Endothelial cell of umbilical vein (primary cell): ENCODE measurements around the gene VAV2. TPM values are rescaled to one million over a fixed set of nuclear protein-coding genes. Genes with fewer than 3 reads are reported as not detected.

Experiments
- BruUV-seq: library from RNA; stranded (reverse); fragments of 400-500 nt; replicated peaks from 2 replicates; lab custom pipeline; 2021; lab: Mats Ljungman, UMichigan
- CTCF ChIA-PET: fragments of 300-600, 350-600 bp; sonication (Branson Sonifier 250); formaldehyde crosslinking; loops from one replicate; lab custom pipeline; 2021; ENCODE audit warnings: antibody characterized with exemption, inconsistent platforms; lab: Charles Lee
- POLR2A ChIA-PET: fragments of 300-600, 350-600 bp; sonication (Branson Sonifier 250); formaldehyde crosslinking; loops from one replicate; lab custom pipeline; 2021; ENCODE audit warnings: antibody characterized with exemption, inconsistent platforms; lab: Charles Lee
- DNase-seq: peaks from one replicate; pipeline ENCODE4 v3.0.0-alpha.2; 2011; ENCODE audit warnings: low read depth, low spot score
- FAIRE-seq: peaks from 2 replicates; lab custom pipeline; 2011; peaks lifted over from hg19 to GRCh38; lab: Jason Lieb, UNC
- H2AFZ ChIP-seq: 2 replicates; pipeline ENCODE4 v1.6.0; 2012; ENCODE audit warnings: low read depth, low read length, control low read depth, inconsistent platforms
- H3K27ac ChIP-seq: 2 replicates; pipeline ENCODE4 v1.5.1; 2011; ENCODE audit warnings: low read depth, mild to moderate bottlenecking, control low read depth, low read length, moderate library complexity; ENCODE audit not compliant: insufficient read depth
- H3K27me3 ChIP-seq, 2 experiments: 2 replicates each; pipeline versions ENCODE4 v1.6.0 to v1.6.1; 2011; ENCODE audit warnings: low read length in 2 of 2, mixed read lengths in 1 of 2; ENCODE audit not compliant: control insufficient read depth in 2 of 2, insufficient read depth in 2 of 2
- H3K36me3 ChIP-seq, 2 experiments: 2 replicates in 1 of 2; 3 replicates in 1 of 2; pipeline ENCODE4 v1.5.1; 2011; ENCODE audit warnings: low read length in 2 of 2, mild to moderate bottlenecking in 1 of 2, moderate library complexity in 1 of 2; ENCODE audit not compliant: control insufficient read depth in 2 of 2, insufficient read depth in 2 of 2; ENCODE audit errors: extremely low read depth in 1 of 2
- H3K4me1 ChIP-seq: 3 replicates; pipeline ENCODE4 v1.5.1; 2011; ENCODE audit warnings: mild to moderate bottlenecking, low read length; ENCODE audit not compliant: control insufficient read depth, insufficient read depth; ENCODE audit errors: extremely low read depth
- H3K4me2 ChIP-seq: 2 replicates; pipeline ENCODE4 v1.6.1; 2011; ENCODE audit warnings: low read length, control low read depth, mixed read lengths; ENCODE audit not compliant: insufficient read depth
- H3K4me3 ChIP-seq, 3 experiments: fragments of 200-600 bp in 1 of 3; sonication (generic), shearing (Covaris generic) in 1 of 3; replicated peaks in 1 of 3; 2 replicates each; pipeline ENCODE4 v1.5.1; 2011 to 2016; ENCODE audit warnings: control low read depth in 3 of 3, low read length in 3 of 3, mild to moderate bottlenecking in 2 of 3, inconsistent platforms in 1 of 3, low read depth in 1 of 3, moderate library complexity in 1 of 3; ENCODE audit not compliant: insufficient read depth in 1 of 3
- H3K79me2 ChIP-seq: 2 replicates; pipeline ENCODE4 v1.6.0; 2012; ENCODE audit warnings: low read length, inconsistent platforms; ENCODE audit not compliant: control insufficient read depth, insufficient read depth
- H3K9ac ChIP-seq: replicated peaks from 2 replicates; pipeline ENCODE3; 2011; ENCODE audit warnings: low read length, control low read depth; ENCODE audit not compliant: insufficient read depth; ENCODE audit errors: extremely low read depth
- H3K9me1 ChIP-seq: replicated peaks from 3 replicates; pipeline ENCODE4 v1.6.0; 2011; ENCODE audit warnings: mild to moderate bottlenecking, low read length; ENCODE audit not compliant: control insufficient read depth, insufficient read depth; ENCODE audit errors: extremely low read depth
- H3K9me3 ChIP-seq: replicated peaks from 2 replicates; pipeline ENCODE4 v1.5.1; 2012; ENCODE audit warnings: low read length, inconsistent platforms; ENCODE audit not compliant: control insufficient read depth, insufficient read depth
- H4K20me1 ChIP-seq: replicated peaks from 2 replicates; pipeline ENCODE3; 2011; ENCODE audit warnings: mild to moderate bottlenecking, low read length; ENCODE audit not compliant: control insufficient read depth, insufficient read depth; ENCODE audit errors: extremely low read depth
- EZH2 ChIP-seq: IDR thresholded peaks from 2 replicates; pipeline ENCODE4 v1.6.1; 2012; ENCODE audit warnings: borderline replicate concordance, low read depth, mild to moderate bottlenecking, moderate library complexity, low read length, inconsistent platforms; ENCODE audit not compliant: severe bottlenecking
- FOS ChIP-seq: IDR thresholded peaks from 2 replicates; pipeline ENCODE4 v1.6.1; 2011; ENCODE audit warnings: mild to moderate bottlenecking, low read length, moderate library complexity, borderline replicate concordance; ENCODE audit not compliant: insufficient read depth
- GATA2 ChIP-seq: IDR thresholded peaks from 2 replicates; pipeline ENCODE4 v1.7.0; 2011; ENCODE audit warnings: low read depth, mild to moderate bottlenecking, moderate library complexity, mixed read lengths, low read length; ENCODE audit not compliant: insufficient read length, insufficient read depth
- JUN ChIP-seq: IDR thresholded peaks from 2 replicates; pipeline ENCODE4 v1.6.1; 2011; ENCODE audit warnings: borderline replicate concordance, low read depth; ENCODE audit not compliant: insufficient read length, insufficient read depth
- MYC ChIP-seq: IDR thresholded peaks from one replicate; pipeline ENCODE4 v1.6.1; 2011; ENCODE audit warnings: mild to moderate bottlenecking, low read depth, low read length
- POLR2A ChIP-seq: IDR thresholded peaks from 2 replicates; pipeline ENCODE4 v1.6.1; 2012; ENCODE audit warnings: low read depth, mild to moderate bottlenecking, control low read depth, low read length
- POLR2AphosphoS5 ChIP-seq: IDR thresholded peaks from 2 replicates; pipeline ENCODE4 v1.6.1; 2012; ENCODE audit warnings: low read depth, mild to moderate bottlenecking, control low read depth, low read length, moderate library complexity; ENCODE audit not compliant: insufficient read depth
- dilution Hi-C: fragments of 300-500 bp; cut with MboI; formaldehyde crosslinking; loops from one replicate; pipeline ENCODE4 v1.15.0; 2019; ENCODE audit warnings: low sequenced_read_pairs; ENCODE audit not compliant: extremely low pct_ligation_motif_present
- intact Hi-C: fragments of 100-400 bp; cut with micrococcal nuclease; formaldehyde crosslinking; loops from one replicate; pipeline ENCODE4 v1.10.0; 2022
- polyA plus RNA-seq, 4 experiments: library from polyadenylated mRNA; depleted of rRNA in 3 of 4; stranded (reverse) in 3 of 4; unstranded in 1 of 4; fragments of >200 nt; gene quantifications; 2 replicates each; pipeline versions ENCODE4 v1.2.1 to v1.2.3, GENCODE V29; 2011 to 2012; ENCODE audit warnings: missing spikeins in 1 of 4
- total RNA-seq: library from RNA; stranded (reverse); gene quantifications from 2 replicates; pipeline ENCODE4 v1.2.3, GENCODE V29; 2021
- TF ChIP-seq, protein P1 (sequence below), 2 donors: IDR thresholded peaks; 1 replicate in 1 of 2; 2 replicates in 1 of 2; pipeline ENCODE4 v1.5.1; 2011; ENCODE audit warnings: low read length in 2 of 2, mild to moderate bottlenecking in 2 of 2, moderate library complexity in 2 of 2, control low read depth in 1 of 2, inconsistent platforms in 1 of 2, low read depth in 1 of 2; ENCODE audit not compliant: insufficient read depth in 1 of 2; ENCODE audit errors: extremely low read depth in 1 of 2
- TF ChIP-seq, protein P2 (sequence below): IDR thresholded peaks from 2 replicates; pipeline ENCODE4 v1.6.1; 2011; ENCODE audit not compliant: insufficient read depth, insufficient read length

The VAV2 gene
- total and polyA plus RNA-seq, 2 donors (not counting 3 experiments of a cell fraction or from before 2014, with no cell fraction given), result 10.6 to 30.6 TPM

GRCh38 chr9:133894377-133895321 lies 97.5 kb downstream of the VAV2 start:
- dilution Hi-C loops, result no loop called here
- Histone ChIP-seq H3K9me3 (no peaks in the 10 kb centered on the region), H3K9me1 (no peaks in the 10 kb centered on the region), H4K20me1 (no peaks in the 10 kb centered on the region), H3K79me2 (peaks cover 8% of the 10 kb centered on the region), H2AFZ (no peak overlapping the region), H3K4me2 (no peak overlapping the region), H3K9ac (no peak overlapping the region), H3K27me3 (no peaks in the 10 kb centered on the region), H3K27ac (no peak overlapping the region), H3K4me3 (no peak overlapping the region), H3K36me3 (no peaks in the 10 kb centered on the region), H3K4me1 (peaks cover 4% of the 10 kb centered on the region)
- TF ChIP-seq, protein P1, sequence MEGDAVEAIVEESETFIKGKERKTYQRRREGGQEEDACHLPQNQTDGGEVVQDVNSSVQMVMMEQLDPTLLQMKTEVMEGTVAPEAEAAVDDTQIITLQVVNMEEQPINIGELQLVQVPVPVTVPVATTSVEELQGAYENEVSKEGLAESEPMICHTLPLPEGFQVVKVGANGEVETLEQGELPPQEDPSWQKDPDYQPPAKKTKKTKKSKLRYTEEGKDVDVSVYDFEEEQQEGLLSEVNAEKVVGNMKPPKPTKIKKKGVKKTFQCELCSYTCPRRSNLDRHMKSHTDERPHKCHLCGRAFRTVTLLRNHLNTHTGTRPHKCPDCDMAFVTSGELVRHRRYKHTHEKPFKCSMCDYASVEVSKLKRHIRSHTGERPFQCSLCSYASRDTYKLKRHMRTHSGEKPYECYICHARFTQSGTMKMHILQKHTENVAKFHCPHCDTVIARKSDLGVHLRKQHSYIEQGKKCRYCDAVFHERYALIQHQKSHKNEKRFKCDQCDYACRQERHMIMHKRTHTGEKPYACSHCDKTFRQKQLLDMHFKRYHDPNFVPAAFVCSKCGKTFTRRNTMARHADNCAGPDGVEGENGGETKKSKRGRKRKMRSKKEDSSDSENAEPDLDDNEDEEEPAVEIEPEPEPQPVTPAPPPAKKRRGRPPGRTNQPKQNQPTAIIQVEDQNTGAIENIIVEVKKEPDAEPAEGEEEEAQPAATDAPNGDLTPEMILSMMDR (IDR thresholded peaks at IDR 0.05; ENCODE audit: extremely low read depth in 1 of 2, insufficient read depth in 1 of 2, low read depth in 1 of 2, low read length in 2 of 2), result no peak
- FAIRE-seq, result no peak
- POLR2A ChIA-PET, result no interaction called here
- CTCF ChIA-PET, result interaction anchor here (1.2 kb wide), 1 partner anchor 9 kb away, joined by 3 read pairs; no protein-coding TSS in a partner anchor
- intact Hi-C loops, result no loop called here
- BruUV-seq, result no TSS peak
- DNase-seq, result no peak

GRCh38 chr9:133893191-133893994 lies 98.7 kb downstream of the VAV2 start:
- BruUV-seq, result no TSS peak
- Histone ChIP-seq H3K9me3 (no peaks in the 10 kb centered on the region), H2AFZ (no peak overlapping the region), H3K27ac (no peak overlapping the region), H3K27me3 (no peaks in the 10 kb centered on the region), H3K79me2 (peaks cover 7% of the 10 kb centered on the region), H3K4me2 (no peak overlapping the region), H3K4me1 (peaks cover 4% of the 10 kb centered on the region), H3K9ac (no peak overlapping the region), H4K20me1 (no peaks in the 10 kb centered on the region), H3K9me1 (no peaks in the 10 kb centered on the region), H3K4me3 (no peak overlapping the region), H3K36me3 (no peaks in the 10 kb centered on the region)
- TF ChIP-seq MYC (no peak), EZH2 (no peak), GATA2 (no peak), POLR2A (no peak), FOS (no peak), POLR2AphosphoS5 (no peak), JUN (no peak)
- TF ChIP-seq, protein P2, sequence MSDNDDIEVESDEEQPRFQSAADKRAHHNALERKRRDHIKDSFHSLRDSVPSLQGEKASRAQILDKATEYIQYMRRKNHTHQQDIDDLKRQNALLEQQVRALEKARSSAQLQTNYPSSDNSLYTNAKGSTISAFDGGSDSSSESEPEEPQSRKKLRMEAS, result no peak
- TF ChIP-seq, protein P1 (IDR thresholded peaks at IDR 0.05; ENCODE audit: extremely low read depth in 1 of 2, insufficient read depth in 1 of 2, low read depth in 1 of 2, low read length in 2 of 2), result no peak
- dilution Hi-C loops (no loop called here), intact Hi-C loops (no loop called here)
- CTCF ChIA-PET, result no interaction called here
- no peak for DNase-seq
- FAIRE-seq, result no peak
- POLR2A ChIA-PET, result no interaction called here
